MM.1S (cell line): ENCODE data around the gene RTN4RL1.

Source experiments
- DNase-seq: peaks from one replicate; pipeline ENCODE4 v3.0.0-alpha.2; 2015
- H2AFZ ChIP-seq: fragments of 300-600 bp; sonication (generic); 2 replicates; pipeline ENCODE4 v1.6.0; 2016; ENCODE audit warnings: antibody characterized with exemption, low read length
- H3F3A ChIP-seq: fragments of 300-600 bp; sonication (generic); 2 replicates; pipeline ENCODE4 v1.6.1; 2016; ENCODE audit warnings: mild to moderate bottlenecking, antibody characterized with exemption, low read length, moderate library complexity, mixed read lengths; ENCODE audit not compliant: insufficient read depth
- H3K27ac ChIP-seq: fragments of 300-600 bp; sonication (generic); 2 replicates; pipeline ENCODE4 v1.5.1; 2016; ENCODE audit warnings: mild to moderate bottlenecking, low read length
- H3K27me3 ChIP-seq: fragments of 300-600 bp; sonication (generic); replicated peaks from 2 replicates; pipeline ENCODE4 v1.6.0; 2016; ENCODE audit warnings: low read length; ENCODE audit not compliant: insufficient read depth
- H3K36me3 ChIP-seq: fragments of 300-600 bp; sonication (generic); replicated peaks from 2 replicates; pipeline ENCODE4 v1.6.1; 2016; ENCODE audit warnings: mild to moderate bottlenecking, low read length, mixed read lengths; ENCODE audit not compliant: insufficient read depth
- H3K4me1 ChIP-seq: fragments of 300-600 bp; sonication (generic); 2 replicates; pipeline ENCODE4 v1.6.1; 2016; ENCODE audit warnings: low read length, mixed read lengths
- H3K4me2 ChIP-seq: fragments of 300-600 bp; sonication (generic); 2 replicates; pipeline ENCODE4 v1.6.0; 2016; ENCODE audit warnings: low read depth, low read length
- H3K4me3 ChIP-seq: fragments of 300-600 bp; sonication (generic); 2 replicates; pipeline ENCODE4 v1.5.1; 2016; ENCODE audit warnings: low read length, mixed read lengths
- H3K79me2 ChIP-seq: fragments of 300-600 bp; sonication (generic); 2 replicates; pipeline ENCODE4 v1.6.1; 2016; ENCODE audit warnings: mixed run types, low read length, mixed read lengths
- H3K9ac ChIP-seq: fragments of 300-600 bp; sonication (generic); 2 replicates; pipeline ENCODE4 v1.6.1; 2016; ENCODE audit warnings: low read length, mixed read lengths
- H3K9me2 ChIP-seq: fragments of 300-600 bp; sonication (generic); replicated peaks from 2 replicates; pipeline ENCODE4 v1.6.1; 2016; ENCODE audit warnings: mild to moderate bottlenecking, low read length, mixed read lengths; ENCODE audit not compliant: insufficient read depth
- H3K9me3 ChIP-seq: fragments of 300-600 bp; sonication (generic); replicated peaks from 2 replicates; pipeline ENCODE4 v1.6.1; 2016; ENCODE audit warnings: mild to moderate bottlenecking, low read length, mixed read lengths; ENCODE audit not compliant: insufficient read depth
- H4K20me1 ChIP-seq: fragments of 300-600 bp; sonication (generic); 2 replicates; pipeline ENCODE4 v1.6.1; 2016; ENCODE audit warnings: mild to moderate bottlenecking, low read length, moderate library complexity, mixed read lengths; ENCODE audit not compliant: insufficient read depth
- EZH2 ChIP-seq: fragments of 300-600 bp; sonication (generic); optimal IDR thresholded peaks from 2 replicates; pipeline ENCODE3; 2017; ENCODE audit warnings: low read depth, mild to moderate bottlenecking, antibody characterized with exemption, low read length, mixed read lengths
- EZH2phosphoT487 ChIP-seq: fragments of 300-600 bp; sonication (generic); IDR thresholded peaks from 2 replicates; pipeline ENCODE4 v1.6.1; 2018; ENCODE audit warnings: antibody characterized with exemption, low read length
- TF ChIP-seq, protein P1 (sequence below): fragments of 300-600 bp; sonication (generic); IDR thresholded peaks from 2 replicates; pipeline ENCODE4 v1.5.1; 2016; ENCODE audit warnings: antibody characterized with exemption, low read length, mixed read lengths

The RTN4RL1 gene

DNA sequence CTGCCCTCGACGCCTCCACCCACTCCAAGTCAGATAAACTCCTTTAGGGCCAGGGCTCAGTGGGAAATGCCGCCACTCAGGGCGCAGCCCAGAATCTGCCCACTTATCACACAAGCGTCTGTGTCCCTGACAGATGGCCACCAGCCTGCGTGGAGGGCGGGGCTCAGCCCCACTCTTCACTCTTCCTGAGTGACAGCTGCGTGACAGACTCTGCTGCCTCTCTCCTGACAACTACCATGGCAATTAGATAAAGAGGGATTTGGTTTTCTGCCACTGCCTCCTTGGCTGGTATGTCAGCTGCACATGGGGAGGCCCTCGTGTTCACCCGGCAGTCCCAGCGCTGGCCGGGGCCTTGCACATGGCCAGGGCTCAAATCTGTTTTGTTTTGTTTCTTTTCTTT lies 96.2 kb downstream of the RTN4RL1 start:
- H3K4me2 ChIP-seq = no peak overlapping the region
- H4K20me1 ChIP-seq = no peaks in the 10 kb centered on the region
- H3K4me3 ChIP-seq = no peak overlapping the region
- no peak overlapping the region for H2AFZ ChIP-seq
- H3K27me3 ChIP-seq = peaks cover 86% of the 10 kb centered on the region
- H3K9ac ChIP-seq = no peak overlapping the region
- H3K4me1 ChIP-seq = no peaks in the 10 kb centered on the region
- H3K9me3 ChIP-seq = no peaks in the 10 kb centered on the region
- DNase-seq = no peak
- H3K9me2 ChIP-seq = no peaks in the 10 kb centered on the region
- no peaks in the 10 kb centered on the region for H3F3A ChIP-seq
- H3K36me3 ChIP-seq = no peaks in the 10 kb centered on the region
- no peak for TF ChIP-seq EZH2phosphoT487
- no peak for TF ChIP-seq EZH2
- TF ChIP-seq, protein P1, sequence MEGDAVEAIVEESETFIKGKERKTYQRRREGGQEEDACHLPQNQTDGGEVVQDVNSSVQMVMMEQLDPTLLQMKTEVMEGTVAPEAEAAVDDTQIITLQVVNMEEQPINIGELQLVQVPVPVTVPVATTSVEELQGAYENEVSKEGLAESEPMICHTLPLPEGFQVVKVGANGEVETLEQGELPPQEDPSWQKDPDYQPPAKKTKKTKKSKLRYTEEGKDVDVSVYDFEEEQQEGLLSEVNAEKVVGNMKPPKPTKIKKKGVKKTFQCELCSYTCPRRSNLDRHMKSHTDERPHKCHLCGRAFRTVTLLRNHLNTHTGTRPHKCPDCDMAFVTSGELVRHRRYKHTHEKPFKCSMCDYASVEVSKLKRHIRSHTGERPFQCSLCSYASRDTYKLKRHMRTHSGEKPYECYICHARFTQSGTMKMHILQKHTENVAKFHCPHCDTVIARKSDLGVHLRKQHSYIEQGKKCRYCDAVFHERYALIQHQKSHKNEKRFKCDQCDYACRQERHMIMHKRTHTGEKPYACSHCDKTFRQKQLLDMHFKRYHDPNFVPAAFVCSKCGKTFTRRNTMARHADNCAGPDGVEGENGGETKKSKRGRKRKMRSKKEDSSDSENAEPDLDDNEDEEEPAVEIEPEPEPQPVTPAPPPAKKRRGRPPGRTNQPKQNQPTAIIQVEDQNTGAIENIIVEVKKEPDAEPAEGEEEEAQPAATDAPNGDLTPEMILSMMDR = no peak
- H3K79me2 ChIP-seq = no peaks in the 10 kb centered on the region
- H3K27ac ChIP-seq = no peak overlapping the region

DNA sequence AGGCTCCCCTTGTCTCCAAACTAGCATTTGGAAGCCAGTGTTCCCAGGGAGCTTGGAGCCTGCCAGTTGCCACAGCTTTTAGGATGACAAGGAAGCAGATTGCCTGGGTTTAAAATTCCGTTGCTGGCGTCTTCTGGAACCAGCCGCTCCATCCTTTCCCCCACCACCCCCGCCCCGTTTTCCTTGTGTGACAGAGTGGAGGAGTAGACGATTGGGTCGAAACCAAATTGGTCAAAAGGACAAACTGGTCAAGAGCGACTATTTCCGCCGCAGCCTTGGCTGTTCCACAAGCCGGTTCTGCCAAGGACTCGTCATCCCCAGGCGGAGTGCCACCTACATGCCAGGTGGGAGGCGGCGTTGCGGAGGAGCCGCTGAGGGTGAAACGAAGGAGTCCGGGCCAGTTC lies 104.2 kb downstream of the RTN4RL1 start:
- Histone ChIP-seq H3K4me3 (no peak overlapping the region), H3K9me3 (no peaks in the 10 kb centered on the region), H3K9ac (no peak overlapping the region), H3K36me3 (no peaks in the 10 kb centered on the region), H3F3A (no peaks in the 10 kb centered on the region), H3K27ac (no peak overlapping the region), H2AFZ (no peak overlapping the region), H3K4me1 (no peaks in the 10 kb centered on the region), H3K9me2 (no peaks in the 10 kb centered on the region), H3K27me3 (peaks cover 66% of the 10 kb centered on the region), H4K20me1 (no peaks in the 10 kb centered on the region), H3K4me2 (no peak overlapping the region), H3K79me2 (no peaks in the 10 kb centered on the region)
- TF ChIP-seq EZH2 (no peak), EZH2phosphoT487 (no peak)
- TF ChIP-seq, protein P1 = no peak
- DNase-seq = no peak

DNA sequence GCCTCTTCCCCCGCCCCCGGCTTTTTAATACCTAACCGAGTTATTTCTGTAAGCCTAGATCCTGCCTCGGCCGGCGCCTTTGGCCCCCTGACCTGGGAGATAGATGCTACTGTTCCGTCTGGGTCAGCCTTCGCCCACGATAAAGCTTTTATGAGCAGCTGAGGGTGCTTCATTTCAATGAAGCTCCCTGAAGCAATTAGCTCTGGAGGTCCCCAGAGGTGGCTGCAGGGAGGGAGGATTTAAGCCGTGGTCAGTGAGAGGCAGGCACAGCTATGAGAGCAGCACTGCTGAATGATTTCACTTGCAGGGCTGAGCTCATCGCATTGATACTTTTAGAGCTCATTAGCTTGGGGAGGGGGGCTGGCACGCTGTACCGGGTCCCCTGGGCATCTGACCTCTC lies 105.9 kb downstream of the RTN4RL1 start:
- H3K9me3 ChIP-seq = no peaks in the 10 kb centered on the region
- TF ChIP-seq, protein P1 = no peak
- no peak for TF ChIP-seq EZH2phosphoT487
- no peak for TF ChIP-seq EZH2
- H3K9ac ChIP-seq = no peak overlapping the region
- no peak overlapping the region for H3K27ac ChIP-seq
- H4K20me1 ChIP-seq = no peaks in the 10 kb centered on the region
- H3K36me3 ChIP-seq = no peaks in the 10 kb centered on the region
- no peaks in the 10 kb centered on the region for H3F3A ChIP-seq
- H3K9me2 ChIP-seq = no peaks in the 10 kb centered on the region
- no peaks in the 10 kb centered on the region for H3K79me2 ChIP-seq
- DNase-seq = no peak
- no peak overlapping the region for H3K4me2 ChIP-seq
- no peak overlapping the region for H3K4me3 ChIP-seq
- H3K27me3 ChIP-seq = peaks cover 76% of the 10 kb centered on the region
- no peak overlapping the region for H2AFZ ChIP-seq
- no peaks in the 10 kb centered on the region for H3K4me1 ChIP-seq
